PC-9 (cell line): Measurements from ENCODE around the gene MYH15. TPM values are rescaled to one million over a fixed set of nuclear protein-coding genes. Genes with fewer than 3 reads are reported as not detected.

ENCODE experiments used
- BruUV-seq: library from RNA; stranded (reverse); fragments of 400-500 nt; replicated peaks from 2 replicates; lab custom pipeline; 2021; lab: Mats Ljungman, UMichigan
- CTCF ChIA-PET: fragments of 300-600 bp; sonication (Branson Sonifier 250); formaldehyde crosslinking; loops from one replicate; lab custom pipeline; 2022; ENCODE audit warnings: antibody characterized with exemption; lab: Charles Lee
- POLR2A ChIA-PET: fragments of 300-600 bp; sonication (Branson Sonifier 250); formaldehyde crosslinking; loops from one replicate; lab custom pipeline; 2022; ENCODE audit warnings: antibody characterized with exemption; ENCODE audit not compliant: unreplicated experiment; lab: Charles Lee
- DNase-seq, 2 experiments: peaks; one replicate each; pipeline versions ENCODE4 v3.0.0 to v3.0.0-alpha.2; 2015 to 2022; ENCODE audit warnings: mixed read lengths in 1 of 2
- H2AFZ ChIP-seq: fragments of 200-600 bp; sonication (generic); 2 replicates; pipeline ENCODE4 v1.8.1; 2017; ENCODE audit warnings: antibody characterized with exemption
- H3F3A ChIP-seq: fragments of 200-600 bp; sonication (generic); 2 replicates; pipeline ENCODE4 v1.8.1; 2017; ENCODE audit warnings: antibody characterized with exemption, mild to moderate bottlenecking, low read depth; ENCODE audit not compliant: insufficient read depth
- H3K27ac ChIP-seq: fragments of 200-600 bp; sonication (generic); 2 replicates; pipeline ENCODE4 v1.6.1; 2016; ENCODE audit warnings: mixed run types
- H3K27me3 ChIP-seq: fragments of 200-600 bp; sonication (generic); 2 replicates; pipeline ENCODE4 v1.6.1; 2016; ENCODE audit warnings: low read depth, mixed run types; ENCODE audit not compliant: insufficient read depth
- H3K36me3 ChIP-seq: fragments of 200-600 bp; sonication (generic); 2 replicates; pipeline ENCODE4 v1.6.1; 2016; ENCODE audit warnings: low read depth, mixed run types
- H3K4me1 ChIP-seq: fragments of 200-600 bp; sonication (generic); replicated peaks from 2 replicates; pipeline ENCODE4 v1.6.1; 2016; ENCODE audit warnings: mixed run types; ENCODE audit not compliant: insufficient read depth
- H3K4me2 ChIP-seq: fragments of 200-600 bp; sonication (generic); 2 replicates; pipeline ENCODE4 v1.6.1; 2017; ENCODE audit warnings: mixed run types
- H3K4me3 ChIP-seq: fragments of 200-600 bp; sonication (generic); 2 replicates; pipeline ENCODE4 v1.6.1; 2016; ENCODE audit warnings: mixed run types
- H3K79me2 ChIP-seq: fragments of 200-600 bp; sonication (generic); 2 replicates; pipeline ENCODE4 v1.6.1; 2017; ENCODE audit warnings: low read depth, mixed run types
- H3K9me2 ChIP-seq: fragments of 200-600 bp; sonication (generic); 2 replicates; pipeline ENCODE4 v1.8.1; 2017; ENCODE audit warnings: mild to moderate bottlenecking; ENCODE audit not compliant: insufficient read depth
- H3K9me3 ChIP-seq: fragments of 200-600 bp; sonication (generic); 2 replicates; pipeline ENCODE4 v1.8.1; 2016; ENCODE audit warnings: low read depth; ENCODE audit not compliant: insufficient read depth
- H4K20me1 ChIP-seq: fragments of 200-600 bp; sonication (generic); 2 replicates; pipeline ENCODE4 v1.8.1; 2017; ENCODE audit not compliant: insufficient read depth
- EZH2 ChIP-seq: fragments of 200-600 bp; sonication (generic); IDR thresholded peaks from 2 replicates; pipeline ENCODE4 v1.8.0; 2017; ENCODE audit warnings: antibody characterized with exemption, low read depth
- intact Hi-C: fragments of 100-400 bp; cut with micrococcal nuclease; formaldehyde crosslinking; loops from one replicate; pipeline ENCODE4 v1.10.0; 2022; ENCODE audit not compliant: unreplicated experiment
- total RNA-seq: library from RNA; stranded (reverse); gene quantifications from 2 replicates; pipeline ENCODE4 v1.2.3, GENCODE V29; 2021
- TF ChIP-seq, protein P1 (sequence below): fragments of 200-600 bp; sonication (generic); conservative IDR thresholded peaks from 2 replicates; pipeline ENCODE4 v1.6.1; 2017; ENCODE audit warnings: mixed run types, antibody characterized with exemption, mild to moderate bottlenecking, moderate library complexity

Gene MYH15
- total RNA-seq, 1 experiment from 2014 or later, result 2.3 TPM

DNA sequence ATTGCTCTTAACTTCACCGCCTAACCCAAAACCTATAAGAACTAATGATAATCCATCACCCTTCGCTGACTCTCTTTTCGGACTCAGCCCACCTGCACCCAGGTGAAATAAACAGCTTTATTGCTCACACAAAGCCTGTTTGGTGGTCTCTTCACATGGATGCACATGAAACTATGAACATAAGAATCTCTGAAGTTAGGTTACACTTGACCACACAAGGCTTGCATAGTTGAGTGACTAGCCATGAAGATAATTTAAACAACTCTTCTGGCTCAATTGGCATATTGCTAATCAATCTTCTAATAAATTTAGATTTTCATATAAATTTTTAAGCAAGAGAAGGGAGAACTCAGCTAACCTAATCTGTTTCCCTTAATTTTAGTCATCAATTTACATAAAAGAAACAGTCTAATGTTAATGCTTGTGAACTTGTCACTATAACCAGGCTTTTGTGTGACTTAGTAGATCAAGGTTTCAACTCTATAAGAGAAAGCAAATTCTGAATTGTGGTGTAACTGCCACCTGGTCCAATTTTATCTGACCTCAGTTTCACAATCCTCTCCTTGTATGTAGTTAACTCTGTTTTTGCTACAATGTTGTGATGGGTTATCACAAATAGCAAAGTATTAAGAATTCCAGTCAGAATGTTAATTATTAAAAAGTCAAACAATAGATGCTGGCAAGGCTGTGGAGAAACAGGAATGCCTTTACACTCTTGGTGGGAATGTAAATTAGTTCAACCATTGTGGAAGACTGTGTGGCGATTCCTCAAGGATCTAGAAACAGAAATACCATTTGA lies 132.0 kb downstream of the MYH15 start:
- Histone ChIP-seq H3K27me3 (no peaks in the 10 kb centered on the region), H3K4me2 (no peak overlapping the region), H3K36me3 (no peaks in the 10 kb centered on the region), H3K4me3 (no peak overlapping the region), H3F3A (no peaks in the 10 kb centered on the region), H3K4me1 (no peaks in the 10 kb centered on the region), H3K27ac (no peak overlapping the region), H4K20me1 (no peaks in the 10 kb centered on the region), H3K79me2 (no peaks in the 10 kb centered on the region), H3K9me3 (no peaks in the 10 kb centered on the region), H2AFZ (no peak overlapping the region), H3K9me2 (no peaks in the 10 kb centered on the region)
- intact Hi-C loops, result no loop called here
- TF ChIP-seq, protein P1, sequence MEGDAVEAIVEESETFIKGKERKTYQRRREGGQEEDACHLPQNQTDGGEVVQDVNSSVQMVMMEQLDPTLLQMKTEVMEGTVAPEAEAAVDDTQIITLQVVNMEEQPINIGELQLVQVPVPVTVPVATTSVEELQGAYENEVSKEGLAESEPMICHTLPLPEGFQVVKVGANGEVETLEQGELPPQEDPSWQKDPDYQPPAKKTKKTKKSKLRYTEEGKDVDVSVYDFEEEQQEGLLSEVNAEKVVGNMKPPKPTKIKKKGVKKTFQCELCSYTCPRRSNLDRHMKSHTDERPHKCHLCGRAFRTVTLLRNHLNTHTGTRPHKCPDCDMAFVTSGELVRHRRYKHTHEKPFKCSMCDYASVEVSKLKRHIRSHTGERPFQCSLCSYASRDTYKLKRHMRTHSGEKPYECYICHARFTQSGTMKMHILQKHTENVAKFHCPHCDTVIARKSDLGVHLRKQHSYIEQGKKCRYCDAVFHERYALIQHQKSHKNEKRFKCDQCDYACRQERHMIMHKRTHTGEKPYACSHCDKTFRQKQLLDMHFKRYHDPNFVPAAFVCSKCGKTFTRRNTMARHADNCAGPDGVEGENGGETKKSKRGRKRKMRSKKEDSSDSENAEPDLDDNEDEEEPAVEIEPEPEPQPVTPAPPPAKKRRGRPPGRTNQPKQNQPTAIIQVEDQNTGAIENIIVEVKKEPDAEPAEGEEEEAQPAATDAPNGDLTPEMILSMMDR, result no peak
- TF ChIP-seq EZH2, result no peak
- no TSS peak for BruUV-seq
- CTCF ChIA-PET, result no interaction called here
- POLR2A ChIA-PET, result no interaction called here
- DNase-seq, result no peak

DNA sequence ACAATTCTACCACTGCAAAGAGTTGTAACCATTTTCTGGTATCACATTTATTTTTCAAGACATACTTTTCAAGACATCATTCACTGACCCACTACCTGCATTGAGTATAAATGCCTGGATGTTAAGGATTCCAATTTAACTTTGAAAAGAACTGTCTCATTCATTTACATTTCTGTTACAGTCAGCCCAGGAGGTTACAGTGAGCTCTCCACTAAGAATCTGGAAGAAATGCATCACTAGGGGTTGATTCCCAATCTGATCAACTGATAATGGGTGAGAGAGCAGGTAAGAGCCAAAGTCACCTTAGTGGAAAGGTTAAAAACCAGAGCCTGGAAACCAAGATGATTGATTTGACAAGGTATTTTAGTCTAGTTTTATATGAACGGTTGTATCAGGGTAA lies 133.0 kb downstream of the MYH15 start:
- Histone ChIP-seq H3K79me2 (no peaks in the 10 kb centered on the region), H3K4me1 (no peaks in the 10 kb centered on the region), H4K20me1 (no peaks in the 10 kb centered on the region), H3K27ac (no peak overlapping the region), H3K36me3 (no peaks in the 10 kb centered on the region), H3K9me3 (no peaks in the 10 kb centered on the region), H3K4me2 (no peak overlapping the region), H3K4me3 (no peak overlapping the region), H2AFZ (no peak overlapping the region), H3F3A (no peaks in the 10 kb centered on the region), H3K27me3 (no peaks in the 10 kb centered on the region), H3K9me2 (no peaks in the 10 kb centered on the region)
- ChIA-PET CTCF (no interaction called here), POLR2A (no interaction called here)
- BruUV-seq, result no TSS peak
- no peak for DNase-seq
- TF ChIP-seq EZH2, result no peak
- TF ChIP-seq, protein P1, result no peak
- intact Hi-C loops, result no loop called here

DNA sequence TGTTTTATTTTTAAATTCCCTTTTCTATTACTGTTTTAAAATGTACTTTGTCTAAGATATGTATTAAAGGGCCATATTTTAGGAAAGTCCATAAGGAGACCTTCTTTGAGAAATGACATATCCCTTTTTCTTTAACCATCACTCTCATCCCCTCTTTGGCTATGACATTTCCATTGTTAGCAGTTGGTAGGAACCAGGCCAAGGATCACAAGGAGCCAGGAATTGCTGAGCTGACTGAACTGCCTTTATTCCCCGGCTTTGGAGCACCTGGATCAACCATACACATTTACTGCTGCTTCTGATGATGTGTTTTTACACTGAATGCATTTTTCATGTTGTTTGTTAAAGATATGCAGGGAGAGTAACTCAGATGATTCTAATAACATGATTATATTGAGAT lies 134.4 kb downstream of the MYH15 start:
- POLR2A ChIA-PET, result interaction anchor here (0.7 kb wide), 1 partner anchor 1134 kb away, joined by 5 read pairs; no protein-coding TSS in a partner anchor
- intact Hi-C loops, result no loop called here
- no peaks in the 10 kb centered on the region for H4K20me1 ChIP-seq
- H3K9me3 ChIP-seq, result no peaks in the 10 kb centered on the region
- TF ChIP-seq EZH2, result no peak
- TF ChIP-seq, protein P1, result no peak
- no peaks in the 10 kb centered on the region for H3F3A ChIP-seq
- no peaks in the 10 kb centered on the region for H3K27me3 ChIP-seq
- H3K36me3 ChIP-seq, result no peaks in the 10 kb centered on the region
- no peaks in the 10 kb centered on the region for H3K4me1 ChIP-seq
- no peak overlapping the region for H2AFZ ChIP-seq
- no peak overlapping the region for H3K27ac ChIP-seq
- H3K9me2 ChIP-seq, result no peaks in the 10 kb centered on the region
- BruUV-seq, result no TSS peak
- DNase-seq, result no peak
- CTCF ChIA-PET, result no interaction called here
- no peaks in the 10 kb centered on the region for H3K79me2 ChIP-seq
- no peak overlapping the region for H3K4me3 ChIP-seq
- no peak overlapping the region for H3K4me2 ChIP-seq
